ENCODE measurements around the gene SCMH1. TPM values are rescaled to one million over a fixed set of nuclear protein-coding genes. Genes with fewer than 3 reads are reported as not detected.

SCMH1 gene
- total and polyA plus RNA-seq, 7 donors = 16.2 to 39.4 (median 28.3) TPM

- Histone ChIP-seq H3K4me3 (no peak overlapping the region), H3K4me1 (no peaks in the 10 kb centered on the region), H3K27ac (no peak overlapping the region), H3K9me3 (no peaks in the 10 kb centered on the region), H3K27me3 (ENCODE audit: insufficient read depth in 3 of 3, low read length in 2 of 3) (no peaks in the 10 kb centered on the region), H3K36me3 (ENCODE audit: insufficient read depth in 1 of 2, low read depth in 1 of 2) (no peaks in the 10 kb centered on the region)
- ATAC-seq (no peak), DNase-seq (no peak)
- intact Hi-C loops (cut with DNase I) = loop anchor here (5.0 kb wide), 2 partner anchors 137 to 152 kb away; no protein-coding TSS in a partner anchor
- 42 to 60% (median 43%) methylated on average over 11 of the region's 11 CpGs for WGBS, 3 donors
- TF ChIP-seq, protein P1, sequence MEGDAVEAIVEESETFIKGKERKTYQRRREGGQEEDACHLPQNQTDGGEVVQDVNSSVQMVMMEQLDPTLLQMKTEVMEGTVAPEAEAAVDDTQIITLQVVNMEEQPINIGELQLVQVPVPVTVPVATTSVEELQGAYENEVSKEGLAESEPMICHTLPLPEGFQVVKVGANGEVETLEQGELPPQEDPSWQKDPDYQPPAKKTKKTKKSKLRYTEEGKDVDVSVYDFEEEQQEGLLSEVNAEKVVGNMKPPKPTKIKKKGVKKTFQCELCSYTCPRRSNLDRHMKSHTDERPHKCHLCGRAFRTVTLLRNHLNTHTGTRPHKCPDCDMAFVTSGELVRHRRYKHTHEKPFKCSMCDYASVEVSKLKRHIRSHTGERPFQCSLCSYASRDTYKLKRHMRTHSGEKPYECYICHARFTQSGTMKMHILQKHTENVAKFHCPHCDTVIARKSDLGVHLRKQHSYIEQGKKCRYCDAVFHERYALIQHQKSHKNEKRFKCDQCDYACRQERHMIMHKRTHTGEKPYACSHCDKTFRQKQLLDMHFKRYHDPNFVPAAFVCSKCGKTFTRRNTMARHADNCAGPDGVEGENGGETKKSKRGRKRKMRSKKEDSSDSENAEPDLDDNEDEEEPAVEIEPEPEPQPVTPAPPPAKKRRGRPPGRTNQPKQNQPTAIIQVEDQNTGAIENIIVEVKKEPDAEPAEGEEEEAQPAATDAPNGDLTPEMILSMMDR (IDR thresholded peaks at IDR 0.05) = no peak
Measured at GRCh38 chr1:41280202-41281032, 38.3 kb upstream of the SCMH1 start.

GRCh38 chr1:41278076-41278475, 36.0 kb upstream of the SCMH1 start:
- no peak for ATAC-seq
- no peaks in the 10 kb centered on the region for H3K27me3 ChIP-seq (ENCODE audit: insufficient read depth in 3 of 3, low read length in 2 of 3)

DNA sequence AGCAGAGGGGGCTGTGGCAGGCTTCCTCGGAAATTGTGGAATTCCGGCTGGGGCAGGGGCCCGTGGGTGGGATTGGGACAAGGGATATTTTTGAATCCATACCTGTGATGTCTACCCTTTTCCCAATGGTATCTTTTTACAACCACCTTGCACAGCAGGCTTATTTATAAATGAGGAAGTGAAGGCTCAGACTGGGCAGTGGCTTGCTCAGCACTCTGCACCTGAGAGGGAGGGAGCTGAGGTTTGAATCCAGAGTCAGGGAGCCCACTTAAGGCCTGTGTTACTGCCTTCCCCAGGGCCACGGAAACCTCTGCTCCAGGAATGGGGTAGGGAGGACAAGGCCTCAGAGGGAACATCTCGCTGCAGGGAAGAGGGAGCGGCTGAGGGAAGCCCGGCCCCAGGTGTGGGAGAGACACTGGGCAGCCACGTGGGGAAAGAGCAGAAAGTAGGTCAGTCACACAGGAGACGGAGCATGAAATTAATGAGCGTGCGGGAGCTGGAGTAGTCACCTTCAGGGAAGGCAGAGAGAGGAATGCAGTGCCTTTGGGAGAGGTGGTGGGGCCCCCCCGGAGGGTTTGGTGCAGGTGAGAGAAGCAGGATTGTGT, 35.4 kb upstream of the SCMH1 start:
- H3K4me1 ChIP-seq = no peaks in the 10 kb centered on the region
- no peaks in the 10 kb centered on the region for H3K36me3 ChIP-seq (ENCODE audit: insufficient read depth in 1 of 2, low read depth in 1 of 2)
- DNase-seq (no peak), ATAC-seq (no peak)
- TF ChIP-seq, protein P1 (IDR thresholded peaks at IDR 0.05) = no peak
- H3K4me3 ChIP-seq = no peak overlapping the region
- H3K27me3 ChIP-seq (ENCODE audit: insufficient read depth in 3 of 3, low read length in 2 of 3) = no peaks in the 10 kb centered on the region
- H3K9me3 ChIP-seq = no peaks in the 10 kb centered on the region
- no peak overlapping the region for H3K27ac ChIP-seq
- intact Hi-C loops (cut with DNase I) = no loop called here
- WGBS, 3 donors = 73 to 82% (median 80%) methylated on average over 12 of the region's 12 CpGs

More at GRCh38 chr1:41278076-41278475, 36.0 kb upstream of the SCMH1 start:
- Histone ChIP-seq H3K36me3 (ENCODE audit: insufficient read depth in 1 of 2, low read depth in 1 of 2) (no peaks in the 10 kb centered on the region), H3K9me3 (no peaks in the 10 kb centered on the region), H3K4me1 (no peaks in the 10 kb centered on the region), H3K27ac (no peak overlapping the region), H3K4me3 (no peak overlapping the region)
- WGBS, 3 donors = 76 to 80% (median 78%) methylated on average over 3 of the region's 3 CpGs
- TF ChIP-seq, protein P1 (IDR thresholded peaks at IDR 0.05) = no peak
- DNase-seq = no peak
- intact Hi-C loops (cut with DNase I) = no loop called here

GRCh38 chr1:41275831-41276230, 33.7 kb upstream of the SCMH1 start:
- intact Hi-C loops (cut with DNase I) = no loop called here

More at GRCh38 chr1:41275831-41276230, 33.7 kb upstream of the SCMH1 start:
- no peaks in the 10 kb centered on the region for H3K36me3 ChIP-seq (ENCODE audit: insufficient read depth in 1 of 2, low read depth in 1 of 2)
- H3K27me3 ChIP-seq (ENCODE audit: insufficient read depth in 3 of 3, low read length in 2 of 3) = no peaks in the 10 kb centered on the region
- no peak overlapping the region for H3K27ac ChIP-seq
- DNase-seq (no peak), ATAC-seq (no peak)
- WGBS, 3 donors = 93 to 97% (median 94%) methylated on average over 9 of the region's 9 CpGs
- no peak overlapping the region for H3K4me3 ChIP-seq
- no peaks in the 10 kb centered on the region for H3K9me3 ChIP-seq
- H3K4me1 ChIP-seq = no peaks in the 10 kb centered on the region
- TF ChIP-seq, protein P1 (IDR thresholded peaks at IDR 0.05) = no peak

Measured in psoas muscle (tissue), 8 donors.